ACC112 (cell line): ENCODE data around the gene SCARB1.
"Not testable (repeated sequence)": the region's sequence is repeated elsewhere in the genome, so short reads cannot be mapped to it uniquely, and the experiment has no call there.

ENCODE experiments used
- H2AFZ ChIP-seq: fragments of 200-600 bp; sonication (generic); one replicate; pipeline ENCODE4 v1.6.0; 2017; ENCODE audit warnings: antibody characterized with exemption, low read length; ENCODE audit not compliant: unreplicated experiment
- H3K27ac ChIP-seq: fragments of 200-600 bp; sonication (generic); 2 replicates; pipeline ENCODE4 v1.5.1; 2014; ENCODE audit warnings: low read depth, mild to moderate bottlenecking, antibody characterized with exemption, low read length, moderate library complexity
- H3K27me3 ChIP-seq: fragments of 200-600 bp; sonication (generic); 2 replicates; pipeline ENCODE4 v1.6.1; 2014; ENCODE audit warnings: mild to moderate bottlenecking, antibody characterized with exemption, low read length, moderate library complexity, mixed read lengths; ENCODE audit not compliant: insufficient read depth
- H3K36me3 ChIP-seq: fragments of 200-600 bp; sonication (generic); 2 replicates; pipeline ENCODE4 v1.6.1; 2016; ENCODE audit warnings: mild to moderate bottlenecking, antibody characterized with exemption, low read length, moderate library complexity, mixed read lengths; ENCODE audit not compliant: insufficient read depth
- H3K4me1 ChIP-seq: fragments of 200-600 bp; sonication (generic); one replicate; pipeline ENCODE4 v1.6.1; 2016; ENCODE audit warnings: low read length, mixed read lengths; ENCODE audit not compliant: insufficient read depth, unreplicated experiment, control insufficient read depth
- H3K4me3 ChIP-seq: fragments of 200-600 bp; sonication (generic); 2 replicates; pipeline ENCODE4 v1.5.1; 2014; ENCODE audit warnings: mild to moderate bottlenecking, low read depth, low read length
- H3K79me2 ChIP-seq: fragments of 200-600 bp; sonication (generic); one replicate; pipeline ENCODE4 v1.6.0; 2016; ENCODE audit warnings: low read length; ENCODE audit not compliant: control insufficient read depth, unreplicated experiment, insufficient read depth

SCARB1 gene

DNA sequence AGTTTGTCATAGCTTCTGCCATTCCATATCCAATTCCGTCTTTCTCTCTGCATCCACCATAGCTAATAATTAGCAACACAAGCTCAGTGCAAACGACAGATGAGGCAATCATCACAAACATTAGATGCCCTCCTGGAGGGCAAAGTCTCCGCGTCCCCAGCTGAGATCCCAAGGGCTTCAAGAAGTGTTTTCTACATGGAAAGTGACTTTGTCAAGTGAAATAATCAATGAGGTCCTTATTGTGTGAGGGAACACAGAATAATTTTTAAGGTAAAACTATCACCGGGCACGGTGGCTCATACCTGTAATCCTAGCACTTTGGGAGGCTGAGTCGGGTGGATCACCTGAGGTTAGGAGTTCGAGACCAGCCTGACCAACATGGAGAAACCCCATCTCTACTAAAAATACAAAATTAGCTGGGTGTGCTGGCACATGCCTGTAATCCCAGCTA is 36.7 kb upstream of the SCARB1 start:
- not testable (repeated sequence) for H3K27me3 ChIP-seq, H3K36me3 ChIP-seq, H2AFZ ChIP-seq, H3K79me2 ChIP-seq, H3K4me3 ChIP-seq, H3K27ac ChIP-seq, H3K4me1 ChIP-seq

DNA sequence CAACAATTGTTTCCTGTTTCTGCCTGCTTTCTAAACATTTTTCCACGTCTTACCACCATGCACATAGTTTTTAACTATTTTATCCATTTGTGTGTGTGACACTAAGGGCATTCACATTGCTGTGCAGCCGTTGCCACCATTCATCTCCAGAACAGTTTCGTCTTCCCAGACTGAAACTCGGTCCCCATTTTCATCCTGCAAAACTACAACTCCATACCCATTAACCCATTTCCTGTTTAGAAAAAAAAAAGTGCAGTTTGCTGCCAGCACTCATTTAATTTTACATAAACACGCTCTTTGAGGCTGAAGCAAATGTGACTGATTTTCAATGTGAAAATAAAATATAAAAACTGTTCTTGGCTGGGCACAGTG is 35.2 kb upstream of the SCARB1 start:
- H2AFZ ChIP-seq = no peak overlapping the region
- peaks cover 5% of the 10 kb centered on the region for H3K4me1 ChIP-seq
- no peak overlapping the region for H3K27ac ChIP-seq
- H3K79me2 ChIP-seq = peaks cover 3% of the 10 kb centered on the region
- H3K27me3 ChIP-seq = no peaks in the 10 kb centered on the region
- peak overlapping the region; percentile 57 for H3K4me3 ChIP-seq
- H3K36me3 ChIP-seq = no peaks in the 10 kb centered on the region

DNA sequence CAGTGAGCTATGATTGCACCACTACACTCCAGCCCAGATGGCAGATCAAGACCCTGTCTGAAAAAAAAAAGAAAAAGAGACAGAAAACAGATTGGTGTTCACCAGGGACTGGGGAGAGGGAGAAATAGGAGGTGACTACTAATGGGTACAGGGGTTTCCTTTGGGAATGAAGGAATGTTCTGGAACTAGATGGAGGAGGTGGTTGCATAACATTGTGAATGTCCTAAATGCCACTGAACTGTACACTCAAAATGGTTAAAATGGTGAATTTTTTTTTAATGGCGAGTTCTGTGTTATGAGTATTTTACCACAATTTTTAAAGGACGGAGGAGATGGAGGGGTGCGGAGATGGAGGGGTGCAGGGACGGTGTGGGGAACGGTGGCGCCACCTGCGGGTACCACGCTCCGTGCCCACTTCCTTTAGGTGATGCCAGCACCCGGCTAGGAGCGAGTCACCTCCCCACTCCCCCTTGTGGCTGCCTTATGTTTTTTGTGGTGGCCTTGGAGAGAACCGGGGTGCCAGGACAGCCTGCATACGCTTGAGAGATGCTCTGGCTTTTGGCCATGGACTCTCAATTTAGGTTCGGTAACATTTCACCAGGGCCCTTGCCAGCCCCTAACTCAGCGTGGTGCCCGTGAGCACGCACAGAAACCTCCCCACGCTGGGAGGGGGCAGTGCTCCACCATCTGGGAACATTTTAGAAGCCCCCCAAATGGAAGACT is 34.7 kb upstream of the SCARB1 start:
- H3K4me1 ChIP-seq = peaks cover 5% of the 10 kb centered on the region
- H3K27me3 ChIP-seq = no peaks in the 10 kb centered on the region
- H2AFZ ChIP-seq = no peak overlapping the region
- no peak overlapping the region for H3K27ac ChIP-seq
- H3K36me3 ChIP-seq = no peaks in the 10 kb centered on the region
- peaks cover 3% of the 10 kb centered on the region for H3K79me2 ChIP-seq
- H3K4me3 ChIP-seq = peak overlapping the region; percentile 57

DNA sequence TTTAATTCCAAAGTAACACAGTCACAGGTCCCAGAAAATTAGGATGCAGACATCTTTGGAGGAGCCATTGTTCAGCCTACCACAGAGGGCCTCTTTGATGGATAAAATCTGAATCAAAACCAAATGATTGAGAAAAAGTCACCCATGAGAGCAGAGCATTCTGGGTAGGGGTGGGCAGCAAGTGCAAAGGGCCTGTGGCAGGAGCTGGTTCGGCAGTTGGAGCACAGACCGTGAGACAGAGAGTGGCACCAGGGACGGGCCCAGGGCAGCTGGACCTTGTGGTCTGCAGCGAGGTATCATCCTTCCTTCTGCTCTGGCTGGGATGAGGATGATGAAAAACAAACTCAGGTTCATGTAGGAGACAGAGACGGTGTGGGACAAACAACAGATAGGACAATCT is 32.8 kb upstream of the SCARB1 start:
- H3K4me1 ChIP-seq = peaks cover 5% of the 10 kb centered on the region

GRCh38 chr12:124893792-124894516 is 30.3 kb upstream of the SCARB1 start:
- Histone ChIP-seq H2AFZ (no peak overlapping the region), H3K27me3 (no peaks in the 10 kb centered on the region), H3K4me1 (peaks cover 5% of the 10 kb centered on the region), H3K4me3 (no peak overlapping the region), H3K27ac (no peak overlapping the region), H3K36me3 (no peaks in the 10 kb centered on the region), H3K79me2 (no peaks in the 10 kb centered on the region)

More for the DNA sequence above, 32.8 kb upstream of the SCARB1 start:
- Histone ChIP-seq H3K27ac (no peak overlapping the region), H2AFZ (no peak overlapping the region), H3K4me3 (no peak overlapping the region), H3K27me3 (no peaks in the 10 kb centered on the region), H3K79me2 (peaks cover 3% of the 10 kb centered on the region), H3K36me3 (no peaks in the 10 kb centered on the region)

DNA sequence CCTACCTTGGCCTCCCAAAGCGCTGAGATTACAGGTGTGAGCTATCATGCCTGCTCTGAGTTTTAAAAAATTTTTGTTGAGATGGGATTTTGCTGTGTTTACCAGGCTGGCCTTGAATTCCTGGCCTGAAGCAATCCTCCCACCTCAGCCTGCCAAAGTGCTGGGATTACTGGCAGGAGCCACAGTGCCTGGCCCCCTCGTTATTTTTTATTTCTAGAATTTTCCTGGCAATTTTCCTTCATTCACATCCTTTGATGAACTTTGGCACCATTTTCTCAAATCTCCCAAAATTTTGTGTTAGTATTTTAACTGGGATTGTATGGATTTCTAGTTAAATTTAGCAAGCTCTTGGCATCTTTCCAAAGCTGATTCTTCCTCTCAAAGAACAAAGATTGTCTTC is 24.6 kb upstream of the SCARB1 start:
- H3K4me3 ChIP-seq = no peak overlapping the region
- no peak overlapping the region for H2AFZ ChIP-seq
- H3K79me2 ChIP-seq = no peaks in the 10 kb centered on the region
- H3K27me3 ChIP-seq = no peaks in the 10 kb centered on the region
- no peaks in the 10 kb centered on the region for H3K4me1 ChIP-seq
- no peaks in the 10 kb centered on the region for H3K36me3 ChIP-seq
- H3K27ac ChIP-seq = no peak overlapping the region

DNA sequence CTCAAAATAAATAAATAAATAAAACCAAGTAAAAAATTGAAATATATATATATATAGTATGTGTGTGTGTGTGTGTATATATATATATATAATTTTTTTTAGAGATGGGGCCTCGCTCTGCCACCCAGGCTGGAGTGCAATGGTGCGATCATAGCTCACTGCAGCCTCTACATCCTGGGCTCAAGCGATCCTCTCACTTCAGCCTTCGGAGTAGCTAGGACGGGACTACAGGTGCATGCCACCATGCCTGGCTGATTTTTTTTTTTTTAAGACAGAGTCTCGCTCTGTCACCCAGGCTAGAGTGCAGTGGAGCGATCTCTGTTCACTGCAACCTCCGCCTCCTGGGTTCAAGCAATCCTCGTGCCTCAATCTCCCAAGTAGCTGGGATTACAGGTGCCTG is 24.1 kb upstream of the SCARB1 start:
- not testable (repeated sequence) for H3K4me1 ChIP-seq, H3K4me3 ChIP-seq

DNA sequence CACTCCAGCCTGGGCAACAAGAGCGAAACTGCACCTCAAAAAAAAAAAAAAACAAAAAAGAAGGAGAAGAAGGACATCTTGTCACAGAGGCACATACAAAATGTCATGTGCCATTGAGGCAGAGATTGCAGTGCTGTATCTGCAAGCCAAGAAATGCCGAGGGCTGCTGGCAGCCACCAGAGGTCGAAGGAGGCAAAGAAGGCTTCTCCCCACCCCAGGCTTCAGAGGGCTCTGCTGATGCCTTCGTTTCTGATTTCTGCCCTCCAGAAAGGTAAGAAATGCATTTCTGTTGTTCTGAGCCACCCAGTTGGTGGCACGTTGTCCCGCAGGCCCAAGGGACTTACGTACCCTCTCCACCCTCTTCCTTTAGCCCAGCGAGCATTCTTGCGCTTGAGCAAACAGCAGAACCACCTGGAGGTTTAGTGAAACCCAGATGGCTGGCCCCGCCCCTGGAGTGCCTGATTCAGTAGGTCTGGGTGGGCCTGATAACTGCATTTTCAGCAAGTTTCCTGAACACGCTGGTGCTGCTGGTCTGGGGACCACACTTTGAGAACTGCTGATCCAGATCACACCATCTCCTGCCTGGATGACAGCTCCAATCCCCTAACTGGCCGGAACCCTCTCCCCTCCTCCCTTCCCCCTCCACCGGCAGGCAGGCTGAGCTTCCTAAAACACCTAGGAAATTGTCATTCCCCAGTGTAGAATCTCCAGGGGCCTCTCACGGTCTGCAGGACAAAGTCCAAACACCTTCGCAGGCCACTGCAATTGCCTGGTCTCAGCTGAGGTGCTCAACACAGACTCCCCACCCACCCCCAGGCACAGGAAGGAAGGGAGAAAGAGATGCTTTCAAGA is 21.1 kb upstream of the SCARB1 start:
- H3K4me1 ChIP-seq = no peaks in the 10 kb centered on the region
- no peaks in the 10 kb centered on the region for H3K79me2 ChIP-seq
- H3K27ac ChIP-seq = no peak overlapping the region
- H3K27me3 ChIP-seq = no peaks in the 10 kb centered on the region
- no peak overlapping the region for H2AFZ ChIP-seq
- H3K36me3 ChIP-seq = no peaks in the 10 kb centered on the region
- H3K4me3 ChIP-seq = no peak overlapping the region

More for the DNA sequence above, 24.1 kb upstream of the SCARB1 start:
- H2AFZ ChIP-seq, H3K27ac ChIP-seq, H3K36me3 ChIP-seq, H3K27me3 ChIP-seq, H3K79me2 ChIP-seq: not testable (repeated sequence)

DNA sequence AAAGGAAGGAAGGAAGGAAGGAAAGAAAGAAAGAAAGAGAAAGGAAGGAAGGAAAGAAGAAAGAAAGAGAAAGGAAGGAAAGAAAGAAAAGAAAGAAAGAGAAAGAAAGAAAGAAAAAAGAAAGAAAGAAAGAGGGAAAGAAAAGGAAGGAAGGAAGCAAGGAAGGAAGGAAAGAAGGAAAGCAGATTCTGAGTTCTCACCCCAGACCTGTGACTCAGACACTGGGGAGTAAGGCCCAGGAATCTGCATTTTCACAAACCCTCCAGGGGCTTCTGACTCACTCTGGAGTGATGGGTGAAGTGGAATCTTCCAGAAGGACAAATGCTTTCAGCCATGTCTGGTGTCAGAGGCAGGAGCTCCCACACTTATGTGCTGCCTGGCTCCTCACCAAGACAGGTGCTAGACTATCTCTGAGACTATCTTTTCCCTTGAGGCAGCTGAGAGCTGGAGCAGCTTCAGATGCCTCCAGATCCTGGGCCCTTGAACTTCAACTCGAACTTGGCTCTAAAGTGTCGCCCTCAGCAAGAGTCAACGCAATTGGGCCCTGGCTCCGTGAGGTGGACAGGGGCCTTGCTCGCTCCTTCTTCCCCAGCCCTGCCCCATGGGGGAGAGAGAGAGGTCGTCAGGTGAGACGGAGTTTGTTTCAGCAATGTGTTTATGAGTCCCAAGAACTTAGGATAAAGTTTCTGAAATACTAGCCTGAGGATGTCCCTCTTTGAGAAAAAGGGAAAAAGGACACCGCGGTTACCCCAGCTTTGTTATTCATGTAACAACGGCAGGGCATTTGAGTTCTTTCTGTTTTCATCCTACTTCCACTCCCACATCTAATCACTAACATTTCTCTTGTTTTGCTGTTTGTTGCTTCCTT is 19.8 kb upstream of the SCARB1 start:
- Histone ChIP-seq H3K27me3 (no peaks in the 10 kb centered on the region), H3K4me1 (no peaks in the 10 kb centered on the region), H3K4me3 (no peak overlapping the region), H3K79me2 (no peaks in the 10 kb centered on the region), H3K27ac (no peak overlapping the region), H2AFZ (no peak overlapping the region), H3K36me3 (no peaks in the 10 kb centered on the region)

DNA sequence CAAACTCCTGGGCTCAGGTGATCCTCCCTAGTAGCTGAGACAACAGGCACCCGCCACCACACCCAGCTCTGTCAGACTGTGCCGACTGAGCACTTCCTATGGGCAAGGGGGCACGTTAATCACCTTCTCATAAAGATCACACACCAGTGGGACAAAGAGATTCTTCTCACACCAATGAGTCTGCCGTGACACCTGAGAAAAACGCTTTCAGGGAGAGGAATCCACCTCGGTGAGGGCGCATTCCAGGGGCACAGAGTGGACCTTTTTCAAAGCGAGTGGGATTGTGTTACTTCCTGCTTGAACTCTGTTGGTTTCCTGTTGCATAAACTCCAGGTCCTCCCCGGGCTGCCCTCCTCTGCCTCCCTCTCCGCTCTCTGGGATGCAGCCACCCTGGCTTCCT is 17.5 kb upstream of the SCARB1 start:
- no peaks in the 10 kb centered on the region for H3K36me3 ChIP-seq
- no peak overlapping the region for H3K27ac ChIP-seq
- H3K4me1 ChIP-seq = no peaks in the 10 kb centered on the region
- H3K27me3 ChIP-seq = no peaks in the 10 kb centered on the region
- no peak overlapping the region for H2AFZ ChIP-seq
- H3K4me3 ChIP-seq = no peak overlapping the region
- H3K79me2 ChIP-seq = no peaks in the 10 kb centered on the region
